SU-DHL-6 (cell line): ENCODE measurements around the gene MPV17.

Experiments
- CTCF ChIP-seq: fragments of 200-600 bp; sonication (generic); IDR thresholded peaks from one replicate; pipeline ENCODE4 v1.5.1; 2017; ENCODE audit warnings: antibody characterized with exemption, mild to moderate bottlenecking, low read length, moderate library complexity; ENCODE audit not compliant: insufficient read depth, poor library complexity, severe bottlenecking
- EZH2phosphoT487 ChIP-seq: fragments of 200-600 bp; sonication (generic), shearing (Covaris generic); conservative IDR thresholded peaks from 2 replicates; pipeline ENCODE4 v1.6.1; 2018; ENCODE audit warnings: mild to moderate bottlenecking, antibody characterized with exemption, low read length, moderate library complexity, mixed read lengths

- TF ChIP-seq CTCF, result no peak
- no peak for TF ChIP-seq EZH2phosphoT487
These were observed 41.0 kb upstream of the MPV17 start for GRCh38 chr2:27363933-27364332.
